ENCODE measurements around the gene ICAM5.

DNA sequence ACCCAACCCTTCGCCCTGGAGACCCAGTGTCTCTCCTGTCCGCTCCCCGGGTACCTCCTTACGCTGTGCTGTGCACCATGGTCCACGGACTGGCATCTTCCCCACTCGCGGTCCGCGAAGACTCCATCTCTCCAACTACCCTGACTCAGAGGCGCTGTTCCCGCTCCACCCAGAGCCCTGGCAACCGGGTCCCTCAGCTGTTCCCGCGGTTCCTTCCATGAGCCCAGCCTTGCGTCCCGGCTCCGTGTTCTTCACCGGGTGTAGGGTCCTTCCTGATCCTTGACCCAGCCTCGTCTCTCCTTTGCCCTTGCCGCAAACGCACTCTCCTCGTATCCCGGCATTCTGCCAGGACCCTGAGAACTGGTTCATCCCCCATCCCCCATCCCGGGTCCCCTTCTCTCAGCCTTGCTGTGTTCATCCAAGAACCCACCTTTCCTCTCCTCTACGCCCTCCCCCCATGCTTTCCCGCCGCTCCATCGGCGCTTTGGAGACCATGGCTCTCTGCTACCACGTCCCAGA is 664 bp downstream of the ICAM5 start:
- no peak for TF ChIP-seq FOXK2 (IDR thresholded peaks at IDR 0.05)
- no peak for TF ChIP-seq CTCF (IDR thresholded peaks at IDR 0.05 in 2 of 3, conservative IDR thresholded peaks at IDR 0.05 in 1 of 3; ENCODE audit: control insufficient read depth in 2 of 3, extremely low read depth in 1 of 3, insufficient read depth in 1 of 3, low read depth in 3 of 3, low read length in 3 of 3)
- TF ChIP-seq NFYB (IDR thresholded peaks at IDR 0.05; ENCODE audit: insufficient read depth, low read depth, low read length) = no peak
- no peak for TF ChIP-seq BHLHE40 (IDR thresholded peaks at IDR 0.05; ENCODE audit: borderline replicate concordance in 1 of 2, low read depth in 2 of 2, low read length in 1 of 2)
- TF ChIP-seq JUNB (IDR thresholded peaks at IDR 0.05) = no peak
- TF ChIP-seq, protein P1, sequence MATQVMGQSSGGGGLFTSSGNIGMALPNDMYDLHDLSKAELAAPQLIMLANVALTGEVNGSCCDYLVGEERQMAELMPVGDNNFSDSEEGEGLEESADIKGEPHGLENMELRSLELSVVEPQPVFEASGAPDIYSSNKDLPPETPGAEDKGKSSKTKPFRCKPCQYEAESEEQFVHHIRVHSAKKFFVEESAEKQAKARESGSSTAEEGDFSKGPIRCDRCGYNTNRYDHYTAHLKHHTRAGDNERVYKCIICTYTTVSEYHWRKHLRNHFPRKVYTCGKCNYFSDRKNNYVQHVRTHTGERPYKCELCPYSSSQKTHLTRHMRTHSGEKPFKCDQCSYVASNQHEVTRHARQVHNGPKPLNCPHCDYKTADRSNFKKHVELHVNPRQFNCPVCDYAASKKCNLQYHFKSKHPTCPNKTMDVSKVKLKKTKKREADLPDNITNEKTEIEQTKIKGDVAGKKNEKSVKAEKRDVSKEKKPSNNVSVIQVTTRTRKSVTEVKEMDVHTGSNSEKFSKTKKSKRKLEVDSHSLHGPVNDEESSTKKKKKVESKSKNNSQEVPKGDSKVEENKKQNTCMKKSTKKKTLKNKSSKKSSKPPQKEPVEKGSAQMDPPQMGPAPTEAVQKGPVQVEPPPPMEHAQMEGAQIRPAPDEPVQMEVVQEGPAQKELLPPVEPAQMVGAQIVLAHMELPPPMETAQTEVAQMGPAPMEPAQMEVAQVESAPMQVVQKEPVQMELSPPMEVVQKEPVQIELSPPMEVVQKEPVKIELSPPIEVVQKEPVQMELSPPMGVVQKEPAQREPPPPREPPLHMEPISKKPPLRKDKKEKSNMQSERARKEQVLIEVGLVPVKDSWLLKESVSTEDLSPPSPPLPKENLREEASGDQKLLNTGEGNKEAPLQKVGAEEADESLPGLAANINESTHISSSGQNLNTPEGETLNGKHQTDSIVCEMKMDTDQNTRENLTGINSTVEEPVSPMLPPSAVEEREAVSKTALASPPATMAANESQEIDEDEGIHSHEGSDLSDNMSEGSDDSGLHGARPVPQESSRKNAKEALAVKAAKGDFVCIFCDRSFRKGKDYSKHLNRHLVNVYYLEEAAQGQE (IDR thresholded peaks at IDR 0.05; ENCODE audit: low read depth, low read length) = no peak
- no peak for TF ChIP-seq EZH2 (IDR thresholded peaks at IDR 0.05; ENCODE audit: borderline replicate concordance, control insufficient read depth, low read depth, low read length)
- TF ChIP-seq E2F4 (IDR thresholded peaks at IDR 0.05; ENCODE audit: low read depth, low read length) = no peak
- TF ChIP-seq, protein P2, sequence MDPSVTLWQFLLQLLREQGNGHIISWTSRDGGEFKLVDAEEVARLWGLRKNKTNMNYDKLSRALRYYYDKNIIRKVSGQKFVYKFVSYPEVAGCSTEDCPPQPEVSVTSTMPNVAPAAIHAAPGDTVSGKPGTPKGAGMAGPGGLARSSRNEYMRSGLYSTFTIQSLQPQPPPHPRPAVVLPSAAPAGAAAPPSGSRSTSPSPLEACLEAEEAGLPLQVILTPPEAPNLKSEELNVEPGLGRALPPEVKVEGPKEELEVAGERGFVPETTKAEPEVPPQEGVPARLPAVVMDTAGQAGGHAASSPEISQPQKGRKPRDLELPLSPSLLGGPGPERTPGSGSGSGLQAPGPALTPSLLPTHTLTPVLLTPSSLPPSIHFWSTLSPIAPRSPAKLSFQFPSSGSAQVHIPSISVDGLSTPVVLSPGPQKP (IDR thresholded peaks at IDR 0.05; ENCODE audit: low read depth, low read length) = no peak
- no peak for TF ChIP-seq RCOR1 (conservative IDR thresholded peaks at IDR 0.05; ENCODE audit: low read depth, low read length)

Data from GM12878 (cell line).